ENCODE results near the gene DDR1. TPM values are rescaled to one million over a fixed set of nuclear protein-coding genes. Genes with fewer than 3 reads are reported as not detected.

Gene DDR1
- total RNA-seq, 4 donors from 2014 or later = 25.4 to 40.4 (median 30.9) TPM

DNA sequence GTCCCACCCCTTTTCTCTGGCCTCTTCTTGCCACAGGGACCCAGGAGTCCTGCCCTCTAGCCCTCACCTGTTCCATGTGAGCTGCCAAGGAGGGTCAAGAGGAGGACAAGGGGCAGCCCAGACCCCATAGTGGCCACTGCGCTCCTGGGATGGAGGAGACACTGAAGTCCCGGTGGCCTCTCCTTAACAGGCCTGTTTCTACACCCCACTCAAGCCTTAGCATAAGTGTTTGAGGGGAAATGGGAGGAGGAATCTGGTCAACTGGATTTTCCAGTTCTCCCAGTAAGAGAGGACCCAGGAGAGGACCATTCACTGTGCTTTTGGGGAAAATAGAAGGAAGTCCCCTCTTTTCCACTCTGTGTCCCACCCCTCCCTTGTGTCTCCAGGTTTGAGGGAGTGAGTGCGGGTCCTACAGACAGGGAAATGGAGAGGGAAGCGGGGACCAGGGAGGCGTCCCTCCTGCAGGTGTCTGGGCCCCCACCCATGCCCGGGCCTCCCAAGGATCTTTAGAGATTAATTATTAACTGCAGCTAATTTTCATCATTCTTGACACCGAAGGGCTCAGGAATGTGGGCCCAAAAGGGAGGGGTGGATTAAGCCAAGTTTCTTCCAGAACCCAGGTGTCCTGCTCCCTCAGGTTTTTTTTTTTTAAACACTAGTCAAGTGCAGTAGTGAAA is 47.8 kb downstream of the DDR1 start, which contains the start of gene SFTA2:
SFTA2 (minus strand) TSS at position 202 of the 677 bp plus-strand sequence; CDS start at position 128, 74 bp downstream.
- 77% methylated on average over 3 of the region's 7 CpGs; no CpG with 5 or more reads in 1 of the 2 donors for WGBS, 2 donors (ENCODE audit: low coverage in 1 of 2)
- Histone ChIP-seq H3K9me3 (peaks cover 0 to 10% (median 0%) of the 10 kb centered on the region in 3 donors), H3K36me3 (no peaks in the 10 kb centered on the region), H3K27me3 (peaks cover 11% of the 10 kb centered on the region), H3K27ac (no peak within 1 kb of the TSS), H3K4me1 (no peaks in the 10 kb centered on the region), H3K4me3 (no peak within 1 kb of the TSS)
- ATAC-seq = no peak
- TF ChIP-seq EP300 (IDR thresholded peaks at IDR 0.05) = no peak
- no peak for TF ChIP-seq POLR2AphosphoS5 (IDR thresholded peaks at IDR 0.05)
- no peak for TF ChIP-seq CTCF (IDR thresholded peaks at IDR 0.05)
- no peak for TF ChIP-seq POLR2A (IDR thresholded peaks at IDR 0.05)

GRCh38 chr6:30932665-30933365 is 48.5 kb downstream of the DDR1 start:
- Histone ChIP-seq H3K27me3 (peaks cover 18% of the 10 kb centered on the region), H3K36me3 (no peaks in the 10 kb centered on the region), H3K4me3 (no peak overlapping the region), H3K27ac (no peak overlapping the region), H3K4me1 (no peaks in the 10 kb centered on the region), H3K9me3 (peaks cover 0 to 10% (median 0%) of the 10 kb centered on the region in 3 donors)
- no peak for ATAC-seq
- TF ChIP-seq POLR2AphosphoS5 (IDR thresholded peaks at IDR 0.05) = no peak
- TF ChIP-seq POLR2A (IDR thresholded peaks at IDR 0.05) = no peak
- TF ChIP-seq EP300 (IDR thresholded peaks at IDR 0.05) = no peak
- no peak for TF ChIP-seq CTCF (IDR thresholded peaks at IDR 0.05)
- WGBS, 2 donors (ENCODE audit: low coverage in 1 of 2) = 74% methylated on average over 3 of the region's 6 CpGs; no CpG with 5 or more reads in 1 of the 2 donors

DNA sequence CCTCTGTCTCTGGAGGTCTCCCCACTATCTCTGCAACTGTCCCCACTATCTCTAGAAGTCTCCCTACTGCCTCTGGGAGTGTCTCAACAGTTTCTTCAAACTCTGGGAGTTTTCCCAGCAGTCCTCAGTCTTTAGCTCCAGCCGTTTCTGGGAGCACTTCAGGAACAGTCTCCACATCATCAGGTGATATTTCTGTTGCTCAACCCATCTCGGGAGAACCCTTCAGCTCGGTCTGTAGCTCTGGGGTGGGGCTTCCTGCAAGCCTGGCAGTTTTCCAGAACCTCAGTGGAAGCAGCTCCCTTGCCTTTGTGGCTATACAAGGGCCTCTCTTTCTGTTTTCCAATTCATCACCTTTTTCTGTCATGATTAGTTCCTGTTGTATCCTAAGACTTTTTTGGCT is 50.7 kb downstream of the DDR1 start:
- no peaks in the 10 kb centered on the region for H3K9me3 ChIP-seq
- peaks cover 0 to 7% (median 0%) of the 10 kb centered on the region in 3 donors for H3K4me1 ChIP-seq
- TF ChIP-seq POLR2A (IDR thresholded peaks at IDR 0.05) = no peak
- TF ChIP-seq CTCF (IDR thresholded peaks at IDR 0.05) = no peak
- TF ChIP-seq POLR2AphosphoS5 (IDR thresholded peaks at IDR 0.05) = no peak
- no peak for TF ChIP-seq EP300 (IDR thresholded peaks at IDR 0.05)
- no peaks in the 10 kb centered on the region for H3K36me3 ChIP-seq
- no peak overlapping the region for H3K27ac ChIP-seq
- H3K27me3 ChIP-seq = peaks cover 27% of the 10 kb centered on the region
- H3K4me3 ChIP-seq = no peak overlapping the region
- no peak for ATAC-seq
- 0 to 40% methylated on average over 1 to 2 of the region's 3 CpGs for WGBS, 2 donors (ENCODE audit: low coverage in 1 of 2)

DNA sequence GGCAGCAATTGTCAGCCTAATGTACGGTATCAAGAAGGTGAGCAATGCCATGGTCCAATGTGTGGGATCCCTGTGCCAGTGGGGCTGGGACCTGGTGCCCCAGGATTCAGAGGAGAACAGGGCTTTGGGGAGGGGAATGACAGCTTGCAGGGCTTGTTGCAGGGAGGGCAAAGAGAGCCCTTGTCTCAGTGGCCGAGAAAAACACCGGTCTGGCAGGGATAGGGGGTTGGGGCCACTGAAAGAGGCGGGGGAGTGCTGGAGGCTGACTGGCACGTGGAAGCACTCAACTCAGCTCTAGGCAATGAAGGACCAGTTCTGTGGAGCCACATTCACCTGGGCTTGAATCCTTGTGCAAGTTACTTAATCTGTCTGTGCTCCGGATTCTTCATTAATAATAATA is 52.9 kb downstream of the DDR1 start:
- no peaks in the 10 kb centered on the region for H3K36me3 ChIP-seq
- WGBS, 2 donors (ENCODE audit: low coverage in 1 of 2) = 77% methylated on average over 5 of the region's 6 CpGs; no CpG with 5 or more reads in 1 of the 2 donors
- H3K4me1 ChIP-seq = peaks cover 0 to 8% (median 0%) of the 10 kb centered on the region in 3 donors
- no peak overlapping the region for H3K27ac ChIP-seq
- no peak for ATAC-seq
- H3K4me3 ChIP-seq = no peak overlapping the region
- TF ChIP-seq CTCF (IDR thresholded peaks at IDR 0.05) = no peak
- TF ChIP-seq EP300 (IDR thresholded peaks at IDR 0.05) = no peak
- TF ChIP-seq POLR2A (IDR thresholded peaks at IDR 0.05) = no peak
- TF ChIP-seq POLR2AphosphoS5 (IDR thresholded peaks at IDR 0.05) = no peak
- H3K27me3 ChIP-seq = peaks cover 39% of the 10 kb centered on the region
- H3K9me3 ChIP-seq = no peaks in the 10 kb centered on the region

All from gastroesophageal sphincter (tissue), 4 donors.